ENCODE measurements around the gene PSRC1.

The PSRC1 gene

GRCh38 chr1:109269212-109269980 is 13.5 kb downstream of the PSRC1 start:
- Histone ChIP-seq H3K4me3 (ENCODE audit: low read length) (no peak overlapping the region), H3K36me3 (ENCODE audit: control insufficient read depth, low read depth, low read length) (peaks cover 37% of the 10 kb centered on the region), H3K9me3 (ENCODE audit: control insufficient read depth, low read depth, low read length) (no peaks in the 10 kb centered on the region), H3K4me1 (ENCODE audit: control insufficient read depth, low read depth, low read length) (no peaks in the 10 kb centered on the region), H3K9ac (ENCODE audit: low read length) (no peak overlapping the region), H3K27me3 (ENCODE audit: control insufficient read depth, insufficient read depth, low read length) (no peaks in the 10 kb centered on the region), H3K27ac (ENCODE audit: low read length) (no peak overlapping the region)

- Histone ChIP-seq H3K9me3 (ENCODE audit: control insufficient read depth, low read depth, low read length) (no peaks in the 10 kb centered on the region), H3K4me1 (ENCODE audit: control insufficient read depth, low read depth, low read length) (no peaks in the 10 kb centered on the region), H3K4me3 (ENCODE audit: low read length) (no peak overlapping the region), H3K27ac (ENCODE audit: low read length) (no peak overlapping the region), H3K27me3 (ENCODE audit: control insufficient read depth, insufficient read depth, low read length) (no peaks in the 10 kb centered on the region), H3K36me3 (ENCODE audit: control insufficient read depth, low read depth, low read length) (peaks cover 39% of the 10 kb centered on the region), H3K9ac (ENCODE audit: low read length) (no peak overlapping the region)
Measured at GRCh38 chr1:109268431-109269211, 14.3 kb downstream of the PSRC1 start.

GRCh38 chr1:109267743-109268300 is 15.1 kb downstream of the PSRC1 start:
- no peak overlapping the region for H3K4me3 ChIP-seq (ENCODE audit: low read length)
- no peaks in the 10 kb centered on the region for H3K4me1 ChIP-seq (ENCODE audit: control insufficient read depth, low read depth, low read length)
- no peak overlapping the region for H3K27ac ChIP-seq (ENCODE audit: low read length)
- peaks cover 38% of the 10 kb centered on the region for H3K36me3 ChIP-seq (ENCODE audit: control insufficient read depth, low read depth, low read length)
- no peaks in the 10 kb centered on the region for H3K9me3 ChIP-seq (ENCODE audit: control insufficient read depth, low read depth, low read length)
- H3K27me3 ChIP-seq (ENCODE audit: control insufficient read depth, insufficient read depth, low read length) = no peaks in the 10 kb centered on the region
- H3K9ac ChIP-seq (ENCODE audit: low read length) = no peak overlapping the region

- no peak overlapping the region for H3K9ac ChIP-seq (ENCODE audit: low read length)
- H3K27me3 ChIP-seq (ENCODE audit: control insufficient read depth, insufficient read depth, low read length) = no peaks in the 10 kb centered on the region
- H3K36me3 ChIP-seq (ENCODE audit: control insufficient read depth, low read depth, low read length) = peaks cover 37% of the 10 kb centered on the region
- no peak overlapping the region for H3K27ac ChIP-seq (ENCODE audit: low read length)
- no peaks in the 10 kb centered on the region for H3K9me3 ChIP-seq (ENCODE audit: control insufficient read depth, low read depth, low read length)
- H3K4me3 ChIP-seq (ENCODE audit: low read length) = no peak overlapping the region
- no peaks in the 10 kb centered on the region for H3K4me1 ChIP-seq (ENCODE audit: control insufficient read depth, low read depth, low read length)
Measured at GRCh38 chr1:109266965-109267364, 16.0 kb downstream of the PSRC1 start.

GRCh38 chr1:109265741-109266330 is 17.1 kb downstream of the PSRC1 start:
- Histone ChIP-seq H3K4me1 (ENCODE audit: control insufficient read depth, low read depth, low read length) (no peaks in the 10 kb centered on the region), H3K9me3 (ENCODE audit: control insufficient read depth, low read depth, low read length) (no peaks in the 10 kb centered on the region), H3K27me3 (ENCODE audit: control insufficient read depth, insufficient read depth, low read length) (no peaks in the 10 kb centered on the region), H3K36me3 (ENCODE audit: control insufficient read depth, low read depth, low read length) (peaks cover 40% of the 10 kb centered on the region), H3K27ac (ENCODE audit: low read length) (no peak overlapping the region), H3K4me3 (ENCODE audit: low read length) (no peak overlapping the region), H3K9ac (ENCODE audit: low read length) (no peak overlapping the region)

- H3K4me1 ChIP-seq (ENCODE audit: control insufficient read depth, low read depth, low read length) = peaks cover 3% of the 10 kb centered on the region
- no peak overlapping the region for H3K4me3 ChIP-seq (ENCODE audit: low read length)
- H3K27me3 ChIP-seq (ENCODE audit: control insufficient read depth, insufficient read depth, low read length) = no peaks in the 10 kb centered on the region
- peaks cover 37% of the 10 kb centered on the region for H3K36me3 ChIP-seq (ENCODE audit: control insufficient read depth, low read depth, low read length)
- no peaks in the 10 kb centered on the region for H3K9me3 ChIP-seq (ENCODE audit: control insufficient read depth, low read depth, low read length)
- H3K9ac ChIP-seq (ENCODE audit: low read length) = no peak overlapping the region
- no peak overlapping the region for H3K27ac ChIP-seq (ENCODE audit: low read length)
Measured at GRCh38 chr1:109265016-109265415, 17.9 kb downstream of the PSRC1 start.

- Histone ChIP-seq H3K27ac (ENCODE audit: low read length) (no peak overlapping the region), H3K9ac (ENCODE audit: low read length) (no peak overlapping the region), H3K9me3 (ENCODE audit: control insufficient read depth, low read depth, low read length) (no peaks in the 10 kb centered on the region), H3K4me1 (ENCODE audit: control insufficient read depth, low read depth, low read length) (peaks cover 3% of the 10 kb centered on the region), H3K36me3 (ENCODE audit: control insufficient read depth, low read depth, low read length) (peaks cover 33% of the 10 kb centered on the region), H3K27me3 (ENCODE audit: control insufficient read depth, insufficient read depth, low read length) (no peaks in the 10 kb centered on the region), H3K4me3 (ENCODE audit: low read length) (no peak overlapping the region)
Measured at GRCh38 chr1:109264379-109264755, 18.6 kb downstream of the PSRC1 start.

- no peak overlapping the region for H3K27ac ChIP-seq (ENCODE audit: low read length)
- no peaks in the 10 kb centered on the region for H3K9me3 ChIP-seq (ENCODE audit: control insufficient read depth, low read depth, low read length)
- peaks cover 31% of the 10 kb centered on the region for H3K36me3 ChIP-seq (ENCODE audit: control insufficient read depth, low read depth, low read length)
Measured at GRCh38 chr1:109263597-109264378, 19.2 kb downstream of the PSRC1 start.

GRCh38 chr1:109263234-109263596 is 19.7 kb downstream of the PSRC1 start:
- no peak overlapping the region for H3K4me3 ChIP-seq (ENCODE audit: low read length)
- no peaks in the 10 kb centered on the region for H3K27me3 ChIP-seq (ENCODE audit: control insufficient read depth, insufficient read depth, low read length)
- H3K9me3 ChIP-seq (ENCODE audit: control insufficient read depth, low read depth, low read length) = no peaks in the 10 kb centered on the region
- H3K9ac ChIP-seq (ENCODE audit: low read length) = no peak overlapping the region
- no peak overlapping the region for H3K27ac ChIP-seq (ENCODE audit: low read length)
- peaks cover 3% of the 10 kb centered on the region for H3K4me1 ChIP-seq (ENCODE audit: control insufficient read depth, low read depth, low read length)
- peaks cover 28% of the 10 kb centered on the region for H3K36me3 ChIP-seq (ENCODE audit: control insufficient read depth, low read depth, low read length)

More at GRCh38 chr1:109263597-109264378, 19.2 kb downstream of the PSRC1 start:
- peaks cover 3% of the 10 kb centered on the region for H3K4me1 ChIP-seq (ENCODE audit: control insufficient read depth, low read depth, low read length)
- no peak overlapping the region for H3K9ac ChIP-seq (ENCODE audit: low read length)
- no peak overlapping the region for H3K4me3 ChIP-seq (ENCODE audit: low read length)
- no peaks in the 10 kb centered on the region for H3K27me3 ChIP-seq (ENCODE audit: control insufficient read depth, insufficient read depth, low read length)

- Histone ChIP-seq H3K4me1 (ENCODE audit: control insufficient read depth, low read depth, low read length) (peaks cover 3% of the 10 kb centered on the region), H3K9ac (ENCODE audit: low read length) (no peak overlapping the region), H3K27me3 (ENCODE audit: control insufficient read depth, insufficient read depth, low read length) (no peaks in the 10 kb centered on the region), H3K27ac (ENCODE audit: low read length) (no peak overlapping the region), H3K9me3 (ENCODE audit: control insufficient read depth, low read depth, low read length) (no peaks in the 10 kb centered on the region), H3K4me3 (ENCODE audit: low read length) (no peak overlapping the region), H3K36me3 (ENCODE audit: control insufficient read depth, low read depth, low read length) (peaks cover 23% of the 10 kb centered on the region)
Measured at GRCh38 chr1:109262231-109263055, 20.5 kb downstream of the PSRC1 start.

All from iPS-18a (cell line).